GM12873 (cell line): ENCODE data around the gene EPSTI1.

ENCODE experiments used
- CTCF ChIP-seq: IDR thresholded peaks from 2 replicates; pipeline ENCODE4 v1.5.1; 2012; ENCODE audit warnings: low read depth, mild to moderate bottlenecking, moderate library complexity, low read length, control low read depth; ENCODE audit not compliant: insufficient read depth; ENCODE audit errors: missing control alignments

The EPSTI1 gene

DNA sequence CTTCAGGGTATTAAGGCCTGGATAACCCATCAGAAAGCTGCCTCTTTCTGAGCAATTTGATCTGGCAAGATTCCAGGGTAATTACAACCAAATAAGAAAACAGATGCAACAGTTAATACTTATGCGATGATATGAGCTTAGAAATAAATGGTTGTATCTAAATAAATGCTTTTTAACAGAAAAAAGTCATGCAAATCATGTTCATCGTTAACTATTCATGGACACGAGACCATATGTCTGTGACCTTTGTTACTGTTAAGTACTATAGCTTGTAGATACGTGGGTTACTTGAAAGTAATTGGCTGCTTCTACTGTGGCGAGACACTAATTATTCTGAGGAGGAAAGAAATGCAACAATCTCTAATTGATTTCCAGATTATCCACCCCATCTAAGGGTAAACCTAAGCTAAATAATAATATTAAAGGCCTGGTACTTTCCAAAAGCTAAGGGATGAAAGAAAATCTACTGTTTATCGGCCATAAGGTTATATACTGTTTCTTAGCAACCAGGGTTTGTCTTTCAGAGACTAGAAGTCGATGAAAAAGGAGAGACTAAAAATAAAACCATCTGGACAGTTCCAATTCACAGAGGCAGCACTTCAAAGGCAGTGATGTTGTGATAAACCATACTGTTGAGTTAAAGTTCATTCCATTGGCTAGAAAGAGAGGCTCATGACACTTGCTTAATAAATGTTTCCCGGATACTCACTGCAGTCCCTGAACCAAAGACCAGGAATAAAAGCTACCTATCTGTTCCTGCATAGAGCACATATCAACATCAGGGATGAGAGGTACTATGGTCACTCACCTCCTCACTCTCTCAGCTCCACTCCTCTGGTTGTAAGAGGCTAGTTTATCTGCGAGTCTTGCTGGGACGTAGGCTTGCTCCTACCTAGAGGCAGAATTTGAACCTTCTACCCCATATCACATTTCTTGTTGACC is 1.5 kb downstream of the EPSTI1 start:
- no peak for TF ChIP-seq CTCF

DNA sequence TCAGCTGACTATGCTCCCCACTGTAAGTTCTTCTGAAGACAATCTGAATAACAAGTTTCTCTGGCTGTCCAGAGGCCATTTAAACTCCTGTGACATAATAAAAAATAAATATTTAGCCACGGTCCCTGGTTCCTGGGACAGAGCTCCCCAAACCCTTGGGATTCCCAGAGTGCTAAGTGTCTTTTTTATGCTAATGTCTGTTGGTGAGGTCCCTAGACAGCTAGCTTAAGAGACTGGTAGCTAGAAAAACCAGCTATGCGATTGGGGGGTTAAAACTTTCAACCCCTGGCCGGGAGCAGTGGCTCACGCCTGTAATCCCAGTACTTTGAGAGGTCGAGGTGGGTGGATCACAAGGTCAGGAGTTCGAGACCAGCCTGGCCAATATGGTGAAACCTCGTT is 5.9 kb downstream of the EPSTI1 start:
- TF ChIP-seq CTCF = no peak

- no peak for TF ChIP-seq CTCF
Observed at GRCh38 chr13:42985312-42986175, 6.5 kb downstream of the EPSTI1 start.

DNA sequence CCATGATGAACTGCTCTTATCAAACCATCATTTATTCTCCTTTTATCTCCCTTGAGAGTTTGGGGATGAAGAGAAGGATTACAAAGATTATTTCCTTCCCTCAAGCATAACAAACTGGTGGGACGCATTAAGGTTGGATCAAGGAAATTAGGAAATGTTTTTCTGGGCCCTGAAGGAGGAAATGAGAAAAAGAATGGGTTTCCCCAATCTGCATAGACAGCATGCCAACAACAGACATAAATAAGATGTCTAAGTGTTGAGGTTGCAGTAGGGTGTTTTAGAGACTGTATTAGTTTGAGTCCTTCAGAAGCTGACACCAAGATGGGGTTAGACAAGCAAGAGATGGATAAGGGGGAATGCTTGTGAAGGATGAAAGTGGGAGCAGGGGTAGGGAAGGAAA is 7.3 kb downstream of the EPSTI1 start:
- TF ChIP-seq CTCF = no peak

DNA sequence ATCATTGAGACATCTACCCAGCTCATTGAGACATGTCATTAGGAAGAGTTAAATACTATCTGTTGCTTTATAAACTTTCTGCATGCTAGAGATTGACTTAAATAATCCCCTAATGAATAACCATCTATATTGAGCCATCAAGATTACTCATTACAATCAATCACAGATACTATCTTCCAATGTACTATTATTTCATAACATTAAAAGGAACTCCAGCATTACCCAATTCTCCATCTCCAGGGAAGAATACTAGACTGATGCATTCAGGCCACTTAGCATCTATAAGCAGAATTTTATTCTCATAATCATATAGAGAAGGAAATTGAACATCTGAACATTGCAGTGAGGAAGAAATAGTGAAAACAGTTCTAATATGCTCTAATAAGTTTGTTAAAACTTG is 8.0 kb downstream of the EPSTI1 start:
- no peak for TF ChIP-seq CTCF

- no peak for TF ChIP-seq CTCF
Observed at GRCh38 chr13:42981853-42982252, 10.2 kb downstream of the EPSTI1 start.

- TF ChIP-seq CTCF = no peak
Observed at GRCh38 chr13:42981317-42981716, 10.7 kb downstream of the EPSTI1 start.
